ENCODE data around the gene BEND6. TPM values are rescaled to one million over a fixed set of nuclear protein-coding genes. Genes with fewer than 3 reads are reported as not detected.

Gene BEND6
- total RNA-seq, 1 experiment from 2014 or later: 1.8 TPM

DNA sequence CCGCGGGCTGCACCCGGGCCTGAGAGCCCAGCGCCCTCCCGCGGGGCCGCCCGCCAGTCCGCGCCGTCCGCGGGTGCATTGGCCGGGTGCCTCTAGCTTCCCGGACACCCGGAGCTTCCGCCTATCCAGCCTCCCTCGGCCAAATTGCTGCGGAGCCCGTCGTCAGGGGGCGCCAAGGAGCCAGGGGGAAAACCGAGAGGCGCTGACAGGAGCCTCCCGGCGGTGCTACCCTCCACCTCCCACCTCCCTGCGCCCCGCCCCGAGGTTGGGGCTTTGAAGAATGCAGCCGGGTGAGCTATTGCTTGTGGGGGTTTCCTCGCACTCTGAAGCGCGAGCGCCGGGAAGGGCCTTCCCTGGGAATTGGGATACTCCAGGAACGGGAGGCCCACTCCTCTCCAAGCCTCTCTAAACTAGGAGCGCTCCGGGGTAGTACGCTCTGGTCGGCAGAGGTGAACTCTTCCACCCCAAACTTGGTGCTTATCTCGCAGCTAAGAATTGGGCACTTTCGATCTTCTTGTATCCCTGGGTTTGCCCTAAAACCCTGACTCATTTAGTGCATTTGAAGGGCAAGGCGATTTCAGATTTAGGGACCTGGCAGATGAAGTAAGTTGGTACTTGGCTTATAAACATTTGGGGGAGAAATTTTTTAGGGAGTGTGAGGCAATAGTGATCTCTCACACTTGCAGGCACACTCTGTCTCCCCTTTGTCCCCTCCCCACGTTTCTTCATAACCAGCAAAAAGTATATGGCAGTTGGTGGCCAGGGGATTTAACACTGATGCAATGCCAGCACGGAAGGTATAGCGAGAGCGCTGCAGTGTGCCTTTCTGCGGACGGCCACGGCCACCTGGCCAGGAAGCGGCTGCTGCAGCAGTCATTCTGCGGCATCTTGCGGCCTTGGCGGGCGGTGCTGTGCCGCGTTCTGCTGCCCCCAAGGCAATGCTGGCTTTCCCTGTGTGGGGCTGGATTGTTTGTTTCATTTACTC is 556 bp downstream of the BEND6 start:
- no peaks in the 10 kb centered on the region for H3K27me3 Mint-ChIP-seq (ENCODE audit: unreplicated experiment)
- BruUV-seq (replicated peaks): TSS peak; percentile 68
- H3K36me3 Mint-ChIP-seq (ENCODE audit: insufficient read depth, unreplicated experiment): peaks cover 21% of the 10 kb centered on the region
- CTCF ChIA-PET: interaction anchor here (0.7 to 1.6 kb wide), 8 partner anchors 17 to 361 kb away, joined by 3 to 21 read pairs (median 4); no protein-coding TSS in a partner anchor
- intact Hi-C loops (cut with micrococcal nuclease; ENCODE audit: unreplicated experiment): loop anchor here (1.0 to 10.0 kb wide), 3 partner anchors 53 to 359 kb away; partner anchors contain the start of gene PRIM2
- TF ChIP-seq, protein P1, sequence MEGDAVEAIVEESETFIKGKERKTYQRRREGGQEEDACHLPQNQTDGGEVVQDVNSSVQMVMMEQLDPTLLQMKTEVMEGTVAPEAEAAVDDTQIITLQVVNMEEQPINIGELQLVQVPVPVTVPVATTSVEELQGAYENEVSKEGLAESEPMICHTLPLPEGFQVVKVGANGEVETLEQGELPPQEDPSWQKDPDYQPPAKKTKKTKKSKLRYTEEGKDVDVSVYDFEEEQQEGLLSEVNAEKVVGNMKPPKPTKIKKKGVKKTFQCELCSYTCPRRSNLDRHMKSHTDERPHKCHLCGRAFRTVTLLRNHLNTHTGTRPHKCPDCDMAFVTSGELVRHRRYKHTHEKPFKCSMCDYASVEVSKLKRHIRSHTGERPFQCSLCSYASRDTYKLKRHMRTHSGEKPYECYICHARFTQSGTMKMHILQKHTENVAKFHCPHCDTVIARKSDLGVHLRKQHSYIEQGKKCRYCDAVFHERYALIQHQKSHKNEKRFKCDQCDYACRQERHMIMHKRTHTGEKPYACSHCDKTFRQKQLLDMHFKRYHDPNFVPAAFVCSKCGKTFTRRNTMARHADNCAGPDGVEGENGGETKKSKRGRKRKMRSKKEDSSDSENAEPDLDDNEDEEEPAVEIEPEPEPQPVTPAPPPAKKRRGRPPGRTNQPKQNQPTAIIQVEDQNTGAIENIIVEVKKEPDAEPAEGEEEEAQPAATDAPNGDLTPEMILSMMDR (IDR thresholded peaks at IDR 0.05; ENCODE audit: unreplicated experiment): peak; percentile 92
- no peaks in the 10 kb centered on the region for H3K4me1 Mint-ChIP-seq (ENCODE audit: low read depth, unreplicated experiment)
- H3K9me3 Mint-ChIP-seq (ENCODE audit: low read depth, unreplicated experiment): no peaks in the 10 kb centered on the region
- DNase-seq: peak; percentile 97
- peak overlapping the region; percentile 90 for H3K4me3 Mint-ChIP-seq (ENCODE audit: low read depth, unreplicated experiment)
- H3K27ac Mint-ChIP-seq (ENCODE audit: unreplicated experiment): peak overlapping the region; percentile 66

DNA sequence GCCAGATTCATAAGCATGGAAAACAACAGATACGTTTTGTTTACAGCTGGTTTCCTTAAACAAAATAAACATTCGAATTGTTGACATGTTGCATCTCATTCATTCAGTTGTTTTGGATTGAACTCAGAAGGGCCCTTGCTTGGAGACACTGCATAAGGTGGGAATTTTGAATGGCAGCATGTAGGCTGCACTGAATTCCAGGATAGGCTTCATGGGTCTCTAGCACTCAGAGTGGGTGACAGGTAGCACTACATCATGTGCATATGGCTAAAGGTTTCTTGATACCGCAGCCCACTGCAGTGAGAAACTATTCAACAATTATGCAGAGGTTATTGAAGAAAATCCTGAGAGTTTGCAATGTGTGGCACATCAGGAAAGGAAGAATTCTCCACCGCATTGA is 1.6 kb downstream of the BEND6 start:
- CTCF ChIA-PET: interaction anchor here (1.0 kb wide), 1 partner anchor 52 kb away, joined by 3 read pairs; no protein-coding TSS in a partner anchor
- BruUV-seq (replicated peaks): no TSS peak
- TF ChIP-seq, protein P1 (IDR thresholded peaks at IDR 0.05; ENCODE audit: unreplicated experiment): no peak
- no peak overlapping the region for H3K4me3 Mint-ChIP-seq (ENCODE audit: low read depth, unreplicated experiment)
- H3K27ac Mint-ChIP-seq (ENCODE audit: unreplicated experiment): no peak overlapping the region
- no peak for DNase-seq
- no peaks in the 10 kb centered on the region for H3K27me3 Mint-ChIP-seq (ENCODE audit: unreplicated experiment)
- no peaks in the 10 kb centered on the region for H3K9me3 Mint-ChIP-seq (ENCODE audit: low read depth, unreplicated experiment)
- intact Hi-C loops (cut with micrococcal nuclease; ENCODE audit: unreplicated experiment): loop anchor here (1.0 to 10.0 kb wide), 3 partner anchors 54 to 358 kb away; partner anchors contain the start of gene PRIM2
- H3K36me3 Mint-ChIP-seq (ENCODE audit: insufficient read depth, unreplicated experiment): peaks cover 21% of the 10 kb centered on the region
- H3K4me1 Mint-ChIP-seq (ENCODE audit: low read depth, unreplicated experiment): no peaks in the 10 kb centered on the region

DNA sequence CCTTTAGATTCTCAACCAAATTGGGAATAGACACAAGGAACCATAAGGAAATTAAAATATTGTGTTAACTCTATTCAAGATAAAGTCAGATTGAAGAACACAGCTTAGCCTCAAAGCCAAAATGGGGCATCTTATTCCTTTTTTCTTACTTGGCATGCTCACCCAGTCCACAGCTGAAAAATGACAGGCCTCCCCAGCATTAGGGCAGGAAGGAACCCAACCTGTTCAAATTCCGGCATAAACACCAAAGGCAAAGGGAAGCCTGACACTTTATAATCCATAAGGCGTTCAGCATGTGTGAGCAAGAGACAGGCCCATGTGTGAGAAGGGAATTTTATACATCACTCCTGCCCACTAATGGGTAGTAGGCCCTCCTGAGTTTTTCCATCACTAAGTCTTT is 2.9 kb downstream of the BEND6 start:
- Mint-ChIP-seq H3K27me3 (ENCODE audit: unreplicated experiment) (no peaks in the 10 kb centered on the region), H3K27ac (ENCODE audit: unreplicated experiment) (no peak overlapping the region), H3K4me3 (ENCODE audit: low read depth, unreplicated experiment) (no peak overlapping the region), H3K4me1 (ENCODE audit: low read depth, unreplicated experiment) (no peaks in the 10 kb centered on the region), H3K36me3 (ENCODE audit: insufficient read depth, unreplicated experiment) (peaks cover 21% of the 10 kb centered on the region), H3K9me3 (ENCODE audit: low read depth, unreplicated experiment) (no peaks in the 10 kb centered on the region)
- no peak for DNase-seq
- intact Hi-C loops (cut with micrococcal nuclease; ENCODE audit: unreplicated experiment): loop anchor here (5.0 to 10.0 kb wide), 2 partner anchors 56 to 357 kb away; partner anchors contain the start of gene PRIM2
- BruUV-seq (replicated peaks): no TSS peak
- CTCF ChIA-PET: no interaction called here
- TF ChIP-seq, protein P1 (IDR thresholded peaks at IDR 0.05; ENCODE audit: unreplicated experiment): no peak

GRCh38 chr6:56958481-56958880 is 3.6 kb downstream of the BEND6 start:
- Mint-ChIP-seq H3K9me3 (ENCODE audit: low read depth, unreplicated experiment) (no peaks in the 10 kb centered on the region), H3K4me1 (ENCODE audit: low read depth, unreplicated experiment) (no peaks in the 10 kb centered on the region), H3K36me3 (ENCODE audit: insufficient read depth, unreplicated experiment) (peaks cover 20% of the 10 kb centered on the region), H3K4me3 (ENCODE audit: low read depth, unreplicated experiment) (no peak overlapping the region), H3K27me3 (ENCODE audit: unreplicated experiment) (no peaks in the 10 kb centered on the region), H3K27ac (ENCODE audit: unreplicated experiment) (no peak overlapping the region)
- CTCF ChIA-PET: no interaction called here
- intact Hi-C loops (cut with micrococcal nuclease; ENCODE audit: unreplicated experiment): loop anchor here (5.0 to 10.0 kb wide), 2 partner anchors 56 to 356 kb away; partner anchors contain the start of gene PRIM2
- no peak for DNase-seq
- TF ChIP-seq, protein P1 (IDR thresholded peaks at IDR 0.05; ENCODE audit: unreplicated experiment): no peak
- no TSS peak for BruUV-seq (replicated peaks)

Data from Calu3 (cell line).